ENCODE data around the gene SCO2. TPM values are rescaled to one million over a fixed set of nuclear protein-coding genes. Genes with fewer than 3 reads are reported as not detected.

Gene SCO2
- total and polyA plus RNA-seq, 2 of the 13 experiments (the other 11 are each of a cell fraction or from before 2014, with no cell fraction given) = 0.32 to 3.7 TPM

- TF ChIP-seq MEF2D (CRISPR knock-in tag; IDR thresholded peaks at IDR 0.05) (no peak), ZNF687 (CRISPR knock-in tag; IDR thresholded peaks at IDR 0.05) (peak; percentile 51), LCORL (IDR thresholded peaks at IDR 0.05) (no peak), LCORL (CRISPR knock-in tag; IDR thresholded peaks at IDR 0.05) (0 out of 2 replicates have a peak, but pooled peaks have one; percentile 32), ZFX (CRISPR knock-in tag; IDR thresholded peaks at IDR 0.05; ENCODE audit: low read depth) (peak; percentile 48; the same call in 1 of the 2 replicates), PCBP1 (IDR thresholded peaks at IDR 0.05; ENCODE audit: borderline replicate concordance, low read depth, low read length) (peak; percentile 32; the same call in 1 of the 2 replicates), ZNF574 (CRISPR knock-in tag; IDR thresholded peaks at IDR 0.05) (peak; percentile 71), THRA (CRISPR knock-in tag; IDR thresholded peaks at IDR 0.05; ENCODE audit: borderline replicate concordance) (0 out of 2 replicates have a peak, but pooled peaks have one; percentile 24), ZBTB25 (CRISPR knock-in tag; IDR thresholded peaks at IDR 0.05) (no peak), CEBPZ (IDR thresholded peaks at IDR 0.05; ENCODE audit: low read length) (no peak)
Measured at GRCh38 chr22:50482107-50483074, 43.0 kb downstream of the SCO2 start (continued).

All from HepG2 (cell line).